GM20431 (cell line): ENCODE data around the gene TMUB2.

Experiments used
- in situ Hi-C: fragments of 300-500 bp; cut with MseI, MboI; formaldehyde crosslinking; loops from one replicate; pipeline ENCODE4 v1.15.0; 2020; ENCODE audit warnings: low sequenced_read_pairs; ENCODE audit not compliant: unreplicated experiment

TMUB2 gene

GRCh38 chr17:44241106-44241624, 54.4 kb downstream of the TMUB2 start:
- in situ Hi-C loops, result no loop called here
